OCI-LY3 (cell line): Measurements from ENCODE around the gene CDH4.

Source experiments
- CTCF ChIP-seq: fragments of 200-600, 300-600 bp; sonication (generic); IDR thresholded peaks from 2 replicates; pipeline ENCODE4 v1.5.1; 2014; ENCODE audit warnings: antibody characterized with exemption, low read length, low read depth
- EZH2phosphoT487 ChIP-seq: fragments of 200-600 bp; shearing (Covaris generic); IDR thresholded peaks from 2 replicates; pipeline ENCODE4 v1.6.1; 2018; ENCODE audit warnings: antibody characterized with exemption, mixed run types, low read depth

DNA sequence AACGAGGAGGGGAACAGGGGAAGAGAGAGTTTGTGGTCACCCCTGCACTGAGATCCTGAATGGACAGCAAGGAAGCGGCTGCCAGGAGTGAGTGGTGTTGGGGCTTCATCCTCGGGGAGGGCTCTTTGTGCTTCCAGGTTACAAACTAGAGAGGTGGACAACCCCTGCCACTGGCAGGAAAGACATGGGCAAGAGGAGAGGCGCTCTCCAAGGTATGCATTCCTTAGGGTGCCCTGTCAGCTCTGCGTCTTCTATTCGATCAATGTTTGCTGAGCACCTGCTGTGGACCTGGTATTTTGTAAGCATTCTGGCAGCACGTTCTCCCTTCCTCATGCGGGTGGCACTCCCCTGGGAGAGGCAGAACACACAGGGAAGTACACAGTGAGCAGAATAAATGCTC lies 93.6 kb downstream of the CDH4 start:
- TF ChIP-seq CTCF = no peak
- no peak for TF ChIP-seq EZH2phosphoT487
